ENCODE measurements around the gene RETREG1. TPM values are rescaled to one million over a fixed set of nuclear protein-coding genes. Genes with fewer than 3 reads are reported as not detected.

The RETREG1 gene
- total RNA-seq, 4 donors from 2014 or later = 0.51 to 12.5 (median 4.5) TPM

GRCh38 chr5:16577677-16578076 lies 39.1 kb downstream of the RETREG1 start:
- no peaks in the 10 kb centered on the region for H3K9me3 ChIP-seq
- H3K27ac ChIP-seq = no peak overlapping the region
- no peaks in the 10 kb centered on the region for H3K27me3 ChIP-seq
- no peaks in the 10 kb centered on the region for H3K36me3 ChIP-seq
- TF ChIP-seq CTCF (IDR thresholded peaks at IDR 0.05) = no peak
- no peak for TF ChIP-seq POLR2A (IDR thresholded peaks at IDR 0.05)
- H3K4me1 ChIP-seq = no peaks in the 10 kb centered on the region
- no peak for DNase-seq
- no peak overlapping the region for H3K4me3 ChIP-seq
- intact Hi-C loops (cut with DNase I; ENCODE audit: low total_unique reads) = no loop called here

DNA sequence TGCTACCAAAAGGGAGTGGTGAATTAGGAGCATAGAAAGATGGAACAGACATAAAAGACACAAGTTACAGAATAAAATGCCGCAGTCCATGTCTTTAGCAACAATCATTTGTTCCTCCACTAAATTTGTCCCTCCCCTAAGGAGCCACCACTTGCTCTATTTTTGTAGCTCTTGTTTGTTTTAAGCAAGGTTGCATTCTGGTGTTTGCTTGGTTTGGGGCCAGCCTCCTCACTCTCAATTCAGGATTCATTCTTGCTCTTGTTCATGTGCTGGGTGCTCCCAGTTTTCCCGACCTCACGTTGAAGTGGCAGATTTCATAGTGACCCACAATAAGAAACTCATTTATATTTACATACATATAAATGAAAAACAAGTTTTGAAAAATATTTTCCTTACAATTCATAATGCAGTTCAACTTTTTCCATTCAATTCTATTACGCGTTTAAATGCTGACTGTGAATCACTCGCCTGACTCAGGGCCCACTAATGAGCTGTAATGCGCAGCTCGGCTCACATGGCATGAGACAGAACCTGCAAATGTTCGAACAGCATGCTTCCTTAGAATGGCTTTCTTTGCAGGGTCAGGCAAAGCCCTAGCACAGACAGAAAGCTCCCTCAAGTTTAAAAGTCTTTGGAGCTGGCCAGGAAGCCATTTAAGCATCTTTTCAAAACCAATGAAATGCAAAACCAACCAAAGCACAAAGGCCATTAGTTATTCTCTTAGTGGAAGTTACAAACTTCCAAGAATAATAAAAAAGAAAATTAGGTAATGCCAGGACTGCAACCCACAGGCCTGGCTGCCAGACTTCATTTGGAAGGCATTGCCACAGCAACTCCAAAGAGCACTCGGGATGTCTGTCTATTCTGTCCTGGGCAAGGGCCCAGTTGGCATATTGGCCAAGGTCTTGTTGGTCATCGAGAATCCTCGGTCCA lies 41.7 kb downstream of the RETREG1 start:
- H3K4me1 ChIP-seq = no peaks in the 10 kb centered on the region
- DNase-seq = no peak
- no peak overlapping the region for H3K27ac ChIP-seq
- intact Hi-C loops (cut with DNase I; ENCODE audit: low total_unique reads) = no loop called here
- no peaks in the 10 kb centered on the region for H3K36me3 ChIP-seq
- TF ChIP-seq POLR2A (IDR thresholded peaks at IDR 0.05) (no peak), CTCF (IDR thresholded peaks at IDR 0.05) (no peak)
- H3K4me3 ChIP-seq = no peak overlapping the region
- H3K9me3 ChIP-seq = no peaks in the 10 kb centered on the region
- no peaks in the 10 kb centered on the region for H3K27me3 ChIP-seq

DNA sequence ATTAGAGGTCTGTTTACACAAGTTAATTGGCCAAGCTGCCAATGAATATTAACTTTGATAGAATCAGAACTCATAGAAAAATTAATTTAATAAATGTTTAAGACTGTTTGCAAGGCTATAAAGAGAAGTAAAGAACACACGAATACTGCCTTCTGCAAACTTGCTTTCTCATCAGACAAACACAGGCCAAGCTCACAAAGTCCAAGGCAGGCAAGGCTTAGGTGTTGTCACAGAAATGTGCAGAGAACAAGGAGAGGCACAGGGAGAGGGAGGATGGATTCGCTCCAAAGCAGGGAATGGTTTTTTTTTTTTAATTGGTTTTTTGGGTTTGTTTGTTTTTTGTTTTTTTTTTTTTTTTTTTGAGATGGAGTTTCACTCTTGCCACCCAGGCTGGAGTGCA lies 43.4 kb downstream of the RETREG1 start:
- intact Hi-C loops (cut with DNase I; ENCODE audit: low total_unique reads) = no loop called here
- no peak for DNase-seq
- Histone ChIP-seq H3K4me1 (no peaks in the 10 kb centered on the region), H3K4me3 (no peak overlapping the region), H3K9me3 (no peaks in the 10 kb centered on the region), H3K36me3 (no peaks in the 10 kb centered on the region), H3K27ac (no peak overlapping the region), H3K27me3 (no peaks in the 10 kb centered on the region)
- TF ChIP-seq CTCF (IDR thresholded peaks at IDR 0.05) (no peak), POLR2A (IDR thresholded peaks at IDR 0.05) (no peak)

DNA sequence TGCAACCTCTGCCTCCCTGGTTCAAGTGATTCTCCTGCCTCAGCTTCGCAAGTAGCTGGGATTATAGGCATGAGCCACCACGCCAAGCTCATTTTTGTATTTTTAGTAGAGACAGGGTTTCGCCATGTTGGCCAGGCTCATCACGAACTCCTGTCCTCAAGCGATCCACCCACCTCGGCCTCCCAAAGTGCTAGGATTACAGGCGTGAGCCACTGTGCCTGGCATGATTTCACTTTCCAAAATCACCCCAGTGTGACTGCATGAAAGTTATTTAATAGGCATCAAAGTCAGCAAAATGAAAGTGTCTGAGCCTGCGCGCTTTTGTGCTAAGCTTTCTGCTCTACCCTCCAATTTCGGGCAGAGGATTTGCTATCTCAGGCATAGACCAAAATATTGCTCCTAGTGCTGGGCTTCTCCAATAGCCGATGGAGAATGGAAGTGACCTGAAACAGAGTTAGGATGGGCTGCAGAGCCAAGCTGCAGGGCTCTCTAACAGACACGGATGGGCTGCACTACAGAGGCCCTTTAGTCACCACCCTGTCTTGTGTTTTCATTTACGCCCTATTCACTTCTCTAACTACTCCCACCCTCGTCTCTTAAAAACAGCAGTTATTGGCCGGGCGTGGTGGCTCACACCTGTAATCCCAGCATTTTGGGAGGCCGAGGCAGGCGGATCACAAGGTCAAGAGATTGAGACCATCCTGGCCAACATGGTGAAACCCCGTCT lies 44.3 kb downstream of the RETREG1 start:
- TF ChIP-seq CTCF (IDR thresholded peaks at IDR 0.05) (no peak), POLR2A (IDR thresholded peaks at IDR 0.05) (no peak)
- Histone ChIP-seq H3K4me3 (no peak overlapping the region), H3K27me3 (no peaks in the 10 kb centered on the region), H3K36me3 (no peaks in the 10 kb centered on the region), H3K4me1 (no peaks in the 10 kb centered on the region), H3K9me3 (no peaks in the 10 kb centered on the region), H3K27ac (no peak overlapping the region)
- intact Hi-C loops (cut with DNase I; ENCODE audit: low total_unique reads) = no loop called here
- no peak for DNase-seq

DNA sequence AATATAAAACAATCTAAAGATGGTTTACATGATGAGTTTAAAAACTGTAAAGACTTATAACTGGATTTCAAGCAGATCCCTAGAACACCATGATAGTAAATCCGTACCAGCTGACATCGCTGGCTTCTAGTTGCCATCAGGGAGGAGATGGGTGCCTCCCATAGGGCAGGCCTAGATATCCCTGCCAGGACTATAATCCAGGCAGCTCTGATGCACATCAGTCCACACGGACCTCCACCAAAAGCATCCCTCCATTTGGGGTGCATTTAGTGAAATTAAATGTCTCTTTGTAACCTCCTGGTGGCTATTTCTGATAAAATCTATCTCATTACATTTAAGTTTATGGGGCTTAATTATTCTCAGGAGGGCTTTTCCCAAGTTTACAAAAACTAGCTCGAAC lies 45.8 kb downstream of the RETREG1 start:
- intact Hi-C loops (cut with DNase I; ENCODE audit: low total_unique reads) = no loop called here
- DNase-seq = no peak
- no peak overlapping the region for H3K27ac ChIP-seq

More for the DNA sequence above, 45.8 kb downstream of the RETREG1 start:
- Histone ChIP-seq H3K4me3 (no peak overlapping the region), H3K36me3 (no peaks in the 10 kb centered on the region), H3K9me3 (no peaks in the 10 kb centered on the region), H3K4me1 (no peaks in the 10 kb centered on the region), H3K27me3 (no peaks in the 10 kb centered on the region)
- TF ChIP-seq CTCF (IDR thresholded peaks at IDR 0.05) = no peak
- TF ChIP-seq POLR2A (IDR thresholded peaks at IDR 0.05) = no peak
